ENCODE results near the gene NDC1.
"Not testable (repeated sequence)": the region's sequence is repeated elsewhere in the genome, so short reads cannot be mapped to it uniquely, and the experiment has no call there.

NDC1 gene

DNA sequence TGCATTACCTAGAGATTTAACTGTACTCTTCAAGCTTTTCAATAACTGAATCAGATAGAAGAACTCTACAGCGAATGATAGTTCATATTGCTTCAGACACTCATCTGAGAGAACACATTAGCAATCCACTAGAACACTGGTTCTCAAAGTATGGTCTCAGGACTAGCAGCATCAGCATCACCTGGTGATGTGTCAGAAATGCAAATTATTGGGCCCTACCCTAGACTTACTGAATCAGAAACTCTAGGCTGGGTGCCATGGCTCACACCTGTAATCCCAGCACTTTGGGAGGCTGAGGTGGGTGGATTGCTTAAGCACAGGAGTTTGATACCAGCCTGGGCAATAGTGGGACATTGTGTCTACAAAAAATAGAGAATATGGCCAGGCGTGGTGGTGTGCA, 74.2 kb downstream of the NDC1 start:
- DNase-seq (ENCODE audit: low read depth in 2 of 2), result no peak

DNA sequence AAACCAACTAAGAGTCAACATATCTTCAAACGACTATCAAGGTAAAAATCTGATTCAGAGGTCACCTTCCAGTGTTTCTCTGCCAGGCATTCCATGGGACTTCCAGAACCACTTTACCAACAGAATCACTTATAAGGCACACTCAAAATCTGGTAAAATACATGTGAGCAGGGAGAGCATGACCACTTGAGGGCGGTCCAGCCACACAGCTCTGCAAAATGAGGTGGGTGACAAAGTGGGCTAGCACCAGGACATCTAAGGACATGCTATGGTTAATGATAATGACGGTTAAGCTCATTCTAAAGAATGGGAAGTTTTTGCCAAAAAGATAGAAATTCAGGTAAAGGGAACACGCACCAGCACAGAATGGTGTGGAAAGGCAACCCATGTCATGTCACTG, 74.6 kb downstream of the NDC1 start:
- no peak for DNase-seq (ENCODE audit: low read depth in 2 of 2)

DNA sequence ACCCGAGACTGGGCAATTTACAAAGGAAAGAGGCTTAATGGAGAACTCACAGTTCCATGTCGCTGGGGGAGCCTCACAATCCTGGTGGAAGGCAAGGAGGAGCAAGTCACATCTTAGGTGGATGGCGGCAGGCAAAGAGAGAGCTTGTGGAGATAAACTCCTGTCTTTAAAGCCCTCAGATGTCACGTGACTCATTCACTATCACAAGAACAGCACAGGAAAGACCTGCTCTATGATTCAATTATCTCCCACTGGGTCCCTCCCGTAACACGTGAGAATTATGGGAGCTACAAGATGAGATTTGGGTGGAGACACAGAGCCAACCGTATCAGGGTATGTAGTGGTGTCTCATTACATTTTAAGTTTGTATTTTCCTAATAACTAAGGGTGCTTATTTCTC, 77.6 kb downstream of the NDC1 start:
- not testable (repeated sequence) for DNase-seq (ENCODE audit: low read depth in 2 of 2)

DNA sequence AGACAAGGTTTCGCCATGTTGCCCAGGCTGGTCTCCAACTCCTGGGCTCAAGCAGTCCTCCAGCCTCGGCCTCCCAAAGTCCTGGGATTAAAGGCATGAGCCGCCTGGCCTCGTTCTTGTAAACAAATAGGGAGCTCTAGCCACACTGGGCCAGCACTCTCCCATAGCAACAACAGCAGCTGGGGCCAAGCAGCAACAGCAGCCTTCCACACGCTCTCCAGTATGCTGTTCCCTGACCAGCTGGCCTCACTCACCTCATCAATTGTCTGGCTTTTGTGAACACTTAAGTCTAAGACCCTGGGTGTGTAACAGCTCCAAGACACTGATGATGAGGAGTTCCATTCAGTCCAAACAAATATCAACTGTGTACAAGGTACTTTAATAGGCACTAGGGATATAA, 82.2 kb downstream of the NDC1 start:
- DNase-seq (ENCODE audit: low read depth in 2 of 2), result no peak

GRCh38 chr1:53754484-53755312, 83.4 kb downstream of the NDC1 start:
- no peak for DNase-seq (ENCODE audit: low read depth in 2 of 2)

DNA sequence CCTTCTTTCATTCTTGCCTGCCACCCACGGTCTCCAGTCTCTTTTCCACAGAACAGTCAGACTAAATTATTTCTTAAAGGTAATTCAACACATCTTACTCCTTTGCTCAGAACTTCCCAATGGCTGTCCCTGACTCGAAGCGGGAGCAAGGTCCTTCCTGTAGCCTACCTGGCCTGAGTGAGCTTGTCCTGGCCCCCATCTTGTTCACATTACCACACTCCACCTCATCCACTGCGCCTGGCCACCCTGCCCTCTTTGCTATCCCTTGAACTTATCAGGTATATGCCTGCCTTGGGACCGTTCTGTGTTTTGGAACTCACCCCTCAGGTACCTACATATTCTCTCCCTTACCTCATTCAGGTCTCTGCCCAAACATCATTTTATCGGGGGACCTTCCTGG, 85.8 kb downstream of the NDC1 start:
- no peak for DNase-seq (ENCODE audit: low read depth in 2 of 2)

DNA sequence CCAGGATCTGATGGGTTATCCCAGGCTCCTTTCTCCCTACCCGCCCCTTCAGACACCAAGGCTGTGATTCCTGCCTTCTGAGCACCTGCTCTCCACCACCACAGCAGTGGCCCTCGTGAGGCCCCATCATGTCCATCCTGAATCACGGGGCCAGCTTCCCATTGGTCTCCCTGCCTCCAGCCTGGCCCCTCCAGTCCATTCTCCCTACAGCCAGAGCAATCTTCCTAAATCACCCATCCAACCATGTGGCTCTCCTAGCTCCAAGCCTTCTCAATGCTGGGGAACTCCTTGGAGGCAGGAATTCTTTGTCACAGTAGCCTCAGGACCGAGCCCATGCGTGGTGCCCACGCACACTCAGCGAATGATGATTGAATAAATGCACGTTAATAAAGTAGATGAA, 90.3 kb downstream of the NDC1 start:
- DNase-seq (ENCODE audit: low read depth in 2 of 2), result no peak

DNA sequence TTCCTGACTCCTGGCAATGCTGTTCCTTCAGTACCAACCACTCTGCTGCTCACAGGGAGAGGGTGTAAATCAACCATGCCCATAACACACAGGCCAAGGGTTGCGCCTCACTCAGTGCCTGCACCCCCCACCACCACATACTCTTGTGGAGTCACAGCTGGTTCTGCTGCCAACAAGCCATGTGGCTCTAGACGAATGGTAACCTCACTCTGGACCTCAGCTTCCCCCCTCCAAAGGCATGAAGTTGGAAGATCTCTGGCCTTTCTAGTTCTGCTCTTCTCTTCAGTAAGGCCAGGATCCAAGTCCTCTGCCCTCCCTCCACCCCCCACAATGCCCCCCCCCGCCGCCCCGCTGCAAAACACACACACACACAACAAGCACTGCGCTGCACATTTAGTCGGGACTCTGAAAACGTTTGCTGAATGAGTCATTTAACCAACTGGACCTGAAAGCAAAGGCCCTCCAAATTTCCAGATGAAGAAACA, 97.4 kb downstream of the NDC1 start:
- no peak for DNase-seq (ENCODE audit: low read depth in 2 of 2)

GRCh38 chr1:53739109-53739681, 98.9 kb downstream of the NDC1 start, which contains the start of gene GLIS1:
GLIS1 (minus strand) TSS chr1:53739164; CDS start chr1:53738064, 1,100 bp downstream.
- peak in 1 of 2 donors; percentile 24 for DNase-seq (ENCODE audit: low read depth in 2 of 2)

DNA sequence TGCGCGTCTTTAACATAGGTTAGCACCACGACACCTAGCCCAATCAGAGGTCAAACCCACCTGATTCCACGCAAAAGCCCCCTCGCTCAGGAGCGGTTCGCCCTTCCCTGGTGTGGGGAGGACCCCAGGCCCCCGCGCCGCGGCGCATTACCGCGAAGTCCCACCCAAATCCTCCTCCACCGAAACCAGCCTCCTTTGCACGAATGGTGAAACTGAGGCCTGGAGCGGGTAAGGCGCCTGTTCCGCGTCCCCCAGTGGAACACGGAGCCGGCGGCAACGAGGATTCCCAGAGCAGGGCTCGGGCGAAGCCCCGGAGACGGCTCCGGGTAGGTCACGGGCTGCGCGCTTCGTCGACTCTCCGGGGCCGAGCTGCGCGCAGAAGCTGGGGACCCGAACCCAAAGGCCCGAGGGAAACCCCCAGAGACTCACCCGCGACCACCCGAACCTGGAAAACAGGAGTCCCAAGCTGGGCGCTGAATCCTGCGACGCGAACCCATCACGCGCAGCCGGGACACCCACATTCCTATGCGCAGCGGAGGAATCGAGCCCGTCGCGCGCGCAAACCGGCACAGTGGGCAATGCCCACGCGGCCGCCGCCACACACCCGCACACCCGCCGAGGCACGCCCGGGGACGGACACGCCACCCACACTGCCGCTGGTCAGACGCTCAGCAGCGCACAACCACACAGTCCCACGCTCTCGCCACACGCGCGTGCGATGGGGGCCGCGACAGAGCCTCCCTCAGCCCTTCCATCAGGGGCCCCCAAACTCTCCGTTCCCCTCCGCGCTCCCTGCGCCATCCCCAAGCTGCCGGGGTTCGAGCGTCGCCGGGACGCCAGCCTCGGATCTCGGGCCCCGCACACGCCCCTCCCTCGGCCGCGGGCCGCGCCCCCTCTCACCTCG, 99.6 kb downstream of the NDC1 start:
- no peak for DNase-seq (ENCODE audit: low read depth in 2 of 2)

DNA sequence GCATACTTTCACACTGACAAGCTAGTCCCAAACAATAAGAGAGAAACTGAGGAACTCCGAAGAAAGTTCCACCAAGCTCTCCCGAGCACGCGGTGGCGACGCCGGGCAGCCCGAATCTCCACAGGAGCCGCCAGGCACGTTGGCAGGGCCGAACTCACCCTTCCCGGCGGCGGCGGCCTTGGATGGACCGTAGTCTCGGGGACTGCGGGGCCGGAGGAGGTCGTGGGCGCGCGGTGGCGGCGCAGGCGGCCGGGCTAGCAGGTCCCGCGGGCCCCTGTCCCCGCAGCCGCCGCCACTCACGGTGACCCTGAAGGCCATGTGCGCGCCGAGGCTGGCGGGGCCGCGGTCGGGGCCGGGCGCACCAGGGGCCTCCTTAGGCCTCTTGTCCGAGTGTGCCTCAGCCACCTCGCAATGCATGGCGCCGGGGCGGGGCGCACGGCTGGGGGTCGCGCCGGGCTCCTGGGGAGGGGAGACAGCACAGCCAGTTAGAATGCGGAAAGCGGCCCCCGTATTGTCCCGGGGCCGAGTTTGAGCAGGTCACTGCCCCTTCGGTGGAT, 100.4 kb downstream of the NDC1 start:
- no peak for DNase-seq (ENCODE audit: low read depth in 2 of 2)

DNA sequence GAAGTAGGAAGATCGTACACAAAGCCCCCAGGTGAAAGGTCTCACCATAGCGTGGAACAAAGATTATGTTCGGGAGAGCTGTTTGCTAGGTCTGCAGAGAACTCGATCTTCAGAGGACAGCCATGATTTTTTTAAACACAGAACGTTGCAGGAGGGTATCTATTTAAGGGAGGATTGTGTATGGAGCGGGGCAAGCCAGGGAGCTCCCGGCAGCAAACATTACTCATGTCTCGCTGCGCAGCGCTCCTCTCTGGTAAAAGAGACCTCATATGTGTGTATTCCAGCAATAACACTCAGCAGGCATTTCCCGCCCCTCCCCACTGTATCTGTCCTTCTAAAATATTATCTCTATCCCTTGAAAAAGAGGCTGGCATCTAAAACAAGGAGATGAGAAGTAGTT, 101.8 kb downstream of the NDC1 start:
- DNase-seq (ENCODE audit: low read depth in 2 of 2), result no peak

GRCh38 chr1:53735681-53736080, 102.4 kb downstream of the NDC1 start:
- DNase-seq (ENCODE audit: low read depth in 2 of 2), result no peak

DNA sequence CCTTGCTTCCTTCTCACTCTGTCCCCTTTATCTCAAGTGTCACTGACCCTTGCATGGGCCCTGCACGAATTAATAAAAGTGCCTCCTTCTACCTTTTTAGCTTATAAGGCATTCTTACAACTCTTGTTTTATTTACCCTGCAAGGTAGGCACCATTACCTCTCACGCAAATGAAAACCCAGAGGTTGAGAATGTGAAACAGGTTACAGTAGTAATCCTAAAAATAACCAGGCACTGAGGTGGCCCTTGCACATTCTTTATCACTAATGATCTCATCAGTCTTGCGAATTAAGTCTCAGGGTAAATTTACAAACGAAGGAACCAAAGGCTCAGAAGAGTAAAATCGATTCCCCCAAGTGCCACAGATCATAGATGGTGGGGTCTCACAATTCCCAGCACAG, 102.8 kb downstream of the NDC1 start:
- DNase-seq (ENCODE audit: low read depth in 2 of 2), result no peak

DNA sequence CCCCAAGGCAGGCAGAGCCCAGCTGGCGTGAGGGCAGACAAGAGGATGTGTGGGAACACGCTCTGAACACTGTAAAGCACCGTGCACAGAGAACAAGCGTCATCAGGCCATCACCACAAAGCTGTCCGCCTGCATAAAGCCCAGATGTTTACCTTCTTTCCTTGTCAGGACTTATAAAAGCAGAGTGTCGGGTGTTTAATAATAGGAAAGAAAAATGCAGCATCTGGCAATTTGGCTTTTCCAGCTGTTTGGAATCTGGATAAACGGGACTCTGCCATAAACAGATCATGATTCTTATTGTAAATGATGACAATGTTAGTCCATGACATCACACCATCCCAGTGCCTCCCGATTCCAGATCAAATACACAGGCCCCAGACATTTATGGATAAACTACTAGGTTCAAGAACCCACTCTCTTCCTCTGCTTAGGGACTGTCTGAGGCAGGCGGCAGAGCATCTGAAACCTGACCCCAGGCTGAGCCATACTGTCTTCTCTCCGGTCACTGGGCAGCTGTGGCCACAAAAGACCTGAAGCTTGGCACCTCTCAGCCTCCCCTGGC, 103.4 kb downstream of the NDC1 start:
- no peak for DNase-seq (ENCODE audit: low read depth in 2 of 2)

GRCh38 chr1:53733975-53734649, 104.0 kb downstream of the NDC1 start:
- no peak for DNase-seq (ENCODE audit: low read depth in 2 of 2)

DNA sequence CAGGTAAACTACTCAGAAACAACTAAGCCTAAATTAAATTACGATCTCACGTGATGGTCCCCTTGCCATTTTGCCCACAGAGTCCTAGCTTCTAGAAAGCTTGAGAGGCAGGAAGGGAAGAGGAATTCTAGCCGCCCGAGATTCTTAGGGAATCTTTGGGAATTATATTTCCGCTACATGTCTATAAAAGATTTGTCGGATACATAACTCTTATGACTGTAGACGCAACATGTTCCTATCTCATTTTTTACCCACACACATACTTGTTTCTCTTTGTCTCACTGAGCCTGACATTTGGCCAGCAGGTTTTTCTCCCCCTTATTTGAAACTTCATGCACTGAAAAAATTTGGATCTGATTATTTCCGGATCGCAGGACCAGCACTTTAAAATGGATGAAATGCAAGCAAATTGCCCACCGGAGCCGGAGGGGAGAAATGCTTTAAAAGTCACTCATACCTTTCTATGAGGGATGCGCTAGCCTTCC, 104.6 kb downstream of the NDC1 start:
- DNase-seq (ENCODE audit: low read depth in 2 of 2), result no peak

DNA sequence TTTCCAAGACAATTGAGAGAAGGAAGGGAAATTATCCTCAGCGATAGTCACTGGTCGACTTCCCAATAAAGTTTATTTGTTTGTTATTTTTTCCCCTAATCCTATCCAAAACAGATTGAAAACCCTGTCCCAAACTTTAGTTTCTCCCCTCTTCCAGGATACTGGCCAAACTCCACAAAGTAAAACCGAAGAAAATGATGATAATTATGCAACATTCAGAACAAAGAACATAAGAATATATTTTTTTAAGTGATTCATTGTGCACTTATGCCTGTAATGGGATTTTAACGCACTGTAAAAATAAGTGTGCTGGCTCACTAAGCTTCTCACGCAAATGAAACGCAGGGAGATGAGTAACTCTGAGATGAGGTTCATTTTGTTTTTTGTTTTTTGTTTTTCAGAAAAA, 105.2 kb downstream of the NDC1 start:
- DNase-seq (ENCODE audit: low read depth in 2 of 2), result no peak

- no peak for DNase-seq (ENCODE audit: low read depth in 2 of 2)
Measured at GRCh38 chr1:53732409-53732808, 105.7 kb downstream of the NDC1 start.

GRCh38 chr1:53731779-53732305, 106.3 kb downstream of the NDC1 start:
- DNase-seq (ENCODE audit: low read depth in 2 of 2), result no peak
